HL-60 (cell line): Measurements from ENCODE around the gene MIDN.

Experiments used
- GABPA ChIP-seq: IDR thresholded peaks from 2 replicates; pipeline ENCODE4 v1.6.1; 2012; ENCODE audit warnings: low read depth
- POLR2AphosphoS5 ChIP-seq: IDR thresholded peaks from 2 replicates; pipeline ENCODE4 v1.6.1; 2012; ENCODE audit warnings: low read depth
- REST ChIP-seq: IDR thresholded peaks from 2 replicates; pipeline ENCODE4 v1.6.1; 2012; ENCODE audit warnings: low read depth; ENCODE audit not compliant: insufficient replicate concordance
- SPI1 ChIP-seq: IDR thresholded peaks from 2 replicates; pipeline ENCODE4 v1.6.1; 2012; ENCODE audit warnings: low read depth, mild to moderate bottlenecking, borderline replicate concordance
- TF ChIP-seq, protein P1 (sequence below): IDR thresholded peaks from one replicate; pipeline ENCODE4 v1.5.1; 2011; ENCODE audit warnings: low read length, control low read depth, inconsistent platforms; ENCODE audit not compliant: insufficient read depth

GRCh38 chr19:1234051-1234954 is 14.1 kb upstream of the MIDN start:
- TF ChIP-seq, protein P1, sequence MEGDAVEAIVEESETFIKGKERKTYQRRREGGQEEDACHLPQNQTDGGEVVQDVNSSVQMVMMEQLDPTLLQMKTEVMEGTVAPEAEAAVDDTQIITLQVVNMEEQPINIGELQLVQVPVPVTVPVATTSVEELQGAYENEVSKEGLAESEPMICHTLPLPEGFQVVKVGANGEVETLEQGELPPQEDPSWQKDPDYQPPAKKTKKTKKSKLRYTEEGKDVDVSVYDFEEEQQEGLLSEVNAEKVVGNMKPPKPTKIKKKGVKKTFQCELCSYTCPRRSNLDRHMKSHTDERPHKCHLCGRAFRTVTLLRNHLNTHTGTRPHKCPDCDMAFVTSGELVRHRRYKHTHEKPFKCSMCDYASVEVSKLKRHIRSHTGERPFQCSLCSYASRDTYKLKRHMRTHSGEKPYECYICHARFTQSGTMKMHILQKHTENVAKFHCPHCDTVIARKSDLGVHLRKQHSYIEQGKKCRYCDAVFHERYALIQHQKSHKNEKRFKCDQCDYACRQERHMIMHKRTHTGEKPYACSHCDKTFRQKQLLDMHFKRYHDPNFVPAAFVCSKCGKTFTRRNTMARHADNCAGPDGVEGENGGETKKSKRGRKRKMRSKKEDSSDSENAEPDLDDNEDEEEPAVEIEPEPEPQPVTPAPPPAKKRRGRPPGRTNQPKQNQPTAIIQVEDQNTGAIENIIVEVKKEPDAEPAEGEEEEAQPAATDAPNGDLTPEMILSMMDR: no peak
- no peak for TF ChIP-seq GABPA
- TF ChIP-seq SPI1: no peak
- TF ChIP-seq POLR2AphosphoS5: no peak
- TF ChIP-seq REST: no peak
